CD4-positive, alpha-beta T cell treated with Interleukin-12 subunit alpha and Interleukin-12 subunit beta, for 1 hour (primary cell): ENCODE results near the gene CRHR2.

Experiments used
- DNase-seq: peaks from one replicate; pipeline ENCODE4 v3.0.0-alpha.2; 2020

The CRHR2 gene

GRCh38 chr7:30706316-30706715, 24.1 kb upstream of the CRHR2 start:
- no peak for DNase-seq

GRCh38 chr7:30705596-30705995, 23.3 kb upstream of the CRHR2 start:
- no peak for DNase-seq

- no peak for DNase-seq
These were observed 22.8 kb upstream of the CRHR2 start for GRCh38 chr7:30705008-30705407.

- no peak for DNase-seq
These were observed 21.5 kb upstream of the CRHR2 start for GRCh38 chr7:30703756-30704155.

GRCh38 chr7:30702200-30702599, 19.9 kb upstream of the CRHR2 start:
- DNase-seq, result peak; percentile 32

GRCh38 chr7:30700941-30701340, 18.7 kb upstream of the CRHR2 start:
- DNase-seq, result no peak

GRCh38 chr7:30699706-30700495, 17.6 kb upstream of the CRHR2 start:
- no peak for DNase-seq

- DNase-seq, result no peak
These were observed 16.2 kb upstream of the CRHR2 start for GRCh38 chr7:30698481-30698880.

- DNase-seq, result no peak
These were observed 15.6 kb upstream of the CRHR2 start for GRCh38 chr7:30697719-30698460.

GRCh38 chr7:30694774-30695721, 12.8 kb upstream of the CRHR2 start:
- DNase-seq, result no peak

- no peak for DNase-seq
These were observed 12.0 kb upstream of the CRHR2 start for GRCh38 chr7:30694218-30694745.

GRCh38 chr7:30692882-30693281, 10.6 kb upstream of the CRHR2 start:
- no peak for DNase-seq

- no peak for DNase-seq
These were observed 10.2 kb upstream of the CRHR2 start for GRCh38 chr7:30692438-30692837.

- no peak for DNase-seq
These were observed 7.8 kb upstream of the CRHR2 start for GRCh38 chr7:30690011-30690410.

GRCh38 chr7:30688718-30689221, 6.5 kb upstream of the CRHR2 start:
- no peak for DNase-seq

GRCh38 chr7:30687604-30688003, 5.3 kb upstream of the CRHR2 start:
- no peak for DNase-seq

GRCh38 chr7:30684351-30684750, 2.1 kb upstream of the CRHR2 start:
- no peak for DNase-seq

GRCh38 chr7:30683816-30684215, 1.6 kb upstream of the CRHR2 start:
- DNase-seq, result no peak

- DNase-seq, result no peak
These were observed 1.1 kb upstream of the CRHR2 start for GRCh38 chr7:30683306-30683705.

- no peak for DNase-seq
These were observed 443 bp downstream of the CRHR2 start for GRCh38 chr7:30681815-30682211.

- DNase-seq, result no peak
These were observed 892 bp downstream of the CRHR2 start for GRCh38 chr7:30681331-30681797.

GRCh38 chr7:30679664-30680063, 2.6 kb downstream of the CRHR2 start:
- DNase-seq, result no peak

GRCh38 chr7:30678805-30679204, 3.5 kb downstream of the CRHR2 start:
- DNase-seq, result no peak
